ENCODE data around the gene SCARB1.

The SCARB1 gene

DNA sequence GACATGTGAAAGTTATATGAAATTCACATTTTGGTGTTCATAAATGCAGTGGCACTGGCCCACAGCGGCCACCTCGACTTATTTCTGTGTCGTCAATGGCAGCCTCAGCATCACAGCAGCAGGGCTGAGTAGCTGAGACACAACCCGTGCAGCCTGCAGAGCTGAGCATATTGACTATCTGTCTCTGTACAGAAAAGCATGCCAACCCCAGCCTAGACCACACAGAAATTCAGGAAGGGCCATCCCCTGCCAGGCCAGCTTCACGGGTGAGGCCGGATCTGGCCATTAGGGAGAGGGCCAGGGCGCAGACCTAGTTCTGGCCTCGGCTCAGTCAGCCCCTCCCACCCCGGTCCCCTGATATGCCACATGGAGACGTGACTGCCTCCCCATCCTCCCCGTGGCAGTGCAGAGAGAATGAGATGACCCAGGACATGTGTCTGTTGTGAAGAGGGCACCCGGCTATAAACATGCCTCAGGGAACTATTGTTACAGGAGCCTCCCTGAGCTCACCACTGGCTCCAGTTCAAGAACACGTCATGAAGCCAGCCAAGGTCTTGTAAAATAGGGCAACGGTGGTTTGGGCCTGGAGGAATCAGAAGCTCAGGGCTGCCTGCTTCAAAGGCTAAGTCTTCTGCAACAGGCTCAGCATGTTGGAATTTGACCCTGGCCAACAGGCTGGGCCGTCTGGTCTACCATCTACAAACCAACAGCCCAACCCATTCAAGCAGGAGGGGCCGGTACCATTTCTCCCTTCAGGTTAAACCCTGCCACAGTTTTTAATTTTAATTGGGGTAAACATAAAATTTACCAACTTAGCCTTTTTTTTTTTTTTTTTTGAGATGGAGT lies 25.5 kb downstream of the SCARB1 start:
- DNase-seq (ENCODE audit: low spot score): no peak
- no peak overlapping the region for H3K4me3 ChIP-seq
- H3K27ac ChIP-seq: peak overlapping the region in 1 of 2 donors; percentile 43
- TF ChIP-seq, protein P1, sequence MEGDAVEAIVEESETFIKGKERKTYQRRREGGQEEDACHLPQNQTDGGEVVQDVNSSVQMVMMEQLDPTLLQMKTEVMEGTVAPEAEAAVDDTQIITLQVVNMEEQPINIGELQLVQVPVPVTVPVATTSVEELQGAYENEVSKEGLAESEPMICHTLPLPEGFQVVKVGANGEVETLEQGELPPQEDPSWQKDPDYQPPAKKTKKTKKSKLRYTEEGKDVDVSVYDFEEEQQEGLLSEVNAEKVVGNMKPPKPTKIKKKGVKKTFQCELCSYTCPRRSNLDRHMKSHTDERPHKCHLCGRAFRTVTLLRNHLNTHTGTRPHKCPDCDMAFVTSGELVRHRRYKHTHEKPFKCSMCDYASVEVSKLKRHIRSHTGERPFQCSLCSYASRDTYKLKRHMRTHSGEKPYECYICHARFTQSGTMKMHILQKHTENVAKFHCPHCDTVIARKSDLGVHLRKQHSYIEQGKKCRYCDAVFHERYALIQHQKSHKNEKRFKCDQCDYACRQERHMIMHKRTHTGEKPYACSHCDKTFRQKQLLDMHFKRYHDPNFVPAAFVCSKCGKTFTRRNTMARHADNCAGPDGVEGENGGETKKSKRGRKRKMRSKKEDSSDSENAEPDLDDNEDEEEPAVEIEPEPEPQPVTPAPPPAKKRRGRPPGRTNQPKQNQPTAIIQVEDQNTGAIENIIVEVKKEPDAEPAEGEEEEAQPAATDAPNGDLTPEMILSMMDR (IDR thresholded peaks at IDR 0.05): no peak

DNA sequence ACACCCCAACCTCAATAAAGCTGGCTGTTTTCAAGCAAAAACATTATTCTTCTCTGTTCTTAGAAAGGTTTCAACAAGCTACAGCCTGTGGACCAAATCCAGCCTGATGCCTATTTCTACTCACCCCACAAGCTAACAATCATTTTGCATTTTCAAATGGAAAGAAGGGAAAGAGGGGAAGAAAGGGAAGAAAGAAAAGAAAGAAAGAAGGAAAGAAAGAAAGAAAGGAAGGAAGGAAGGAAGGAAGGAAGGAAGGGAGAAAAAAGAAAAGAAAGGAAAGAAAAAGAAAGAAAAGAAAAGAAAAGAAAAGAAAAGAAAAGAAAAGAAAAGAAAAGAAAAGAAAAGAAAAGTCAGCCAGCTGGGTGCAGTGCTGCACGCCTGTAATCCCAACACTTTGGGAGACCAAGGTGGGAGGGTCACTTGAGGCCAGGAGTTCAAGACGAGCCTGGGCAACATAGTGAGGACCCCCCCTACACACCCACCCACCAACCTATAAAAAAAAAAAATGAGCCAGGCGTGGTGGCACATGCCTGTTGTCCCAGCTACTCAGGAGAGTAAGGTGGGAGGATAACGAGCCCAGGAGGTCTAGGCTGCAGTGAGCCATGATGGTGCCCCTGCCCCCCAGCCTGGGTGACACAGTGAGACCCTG lies 26.3 kb downstream of the SCARB1 start:
- TF ChIP-seq, protein P1 (IDR thresholded peaks at IDR 0.05): no peak
- Histone ChIP-seq H3K27ac (no peak overlapping the region), H3K4me3 (no peak overlapping the region)
- DNase-seq (ENCODE audit: low spot score): no peak

DNA sequence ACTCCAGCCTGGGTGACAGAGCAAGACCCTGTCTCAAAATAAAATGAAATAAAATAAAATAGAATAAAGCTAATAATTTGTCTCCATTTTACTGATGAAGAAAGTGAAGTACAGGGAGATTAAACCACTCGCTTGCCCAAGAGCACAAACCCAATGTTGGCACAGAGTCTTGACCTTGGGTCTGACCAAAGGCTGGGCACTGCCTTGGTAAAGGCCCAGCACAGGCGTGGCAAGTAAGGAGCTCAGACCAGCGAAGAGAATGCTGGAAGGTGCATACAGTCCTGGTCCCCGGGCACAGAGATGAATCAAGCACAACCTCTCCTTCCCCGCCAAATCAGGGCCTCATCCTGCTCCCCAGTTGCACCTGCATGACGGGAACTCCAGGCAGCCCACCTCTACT lies 26.9 kb downstream of the SCARB1 start:
- Histone ChIP-seq H3K27ac (no peak overlapping the region), H3K4me3 (no peak overlapping the region)
- DNase-seq (ENCODE audit: low spot score): no peak
- TF ChIP-seq, protein P1 (IDR thresholded peaks at IDR 0.05): no peak

DNA sequence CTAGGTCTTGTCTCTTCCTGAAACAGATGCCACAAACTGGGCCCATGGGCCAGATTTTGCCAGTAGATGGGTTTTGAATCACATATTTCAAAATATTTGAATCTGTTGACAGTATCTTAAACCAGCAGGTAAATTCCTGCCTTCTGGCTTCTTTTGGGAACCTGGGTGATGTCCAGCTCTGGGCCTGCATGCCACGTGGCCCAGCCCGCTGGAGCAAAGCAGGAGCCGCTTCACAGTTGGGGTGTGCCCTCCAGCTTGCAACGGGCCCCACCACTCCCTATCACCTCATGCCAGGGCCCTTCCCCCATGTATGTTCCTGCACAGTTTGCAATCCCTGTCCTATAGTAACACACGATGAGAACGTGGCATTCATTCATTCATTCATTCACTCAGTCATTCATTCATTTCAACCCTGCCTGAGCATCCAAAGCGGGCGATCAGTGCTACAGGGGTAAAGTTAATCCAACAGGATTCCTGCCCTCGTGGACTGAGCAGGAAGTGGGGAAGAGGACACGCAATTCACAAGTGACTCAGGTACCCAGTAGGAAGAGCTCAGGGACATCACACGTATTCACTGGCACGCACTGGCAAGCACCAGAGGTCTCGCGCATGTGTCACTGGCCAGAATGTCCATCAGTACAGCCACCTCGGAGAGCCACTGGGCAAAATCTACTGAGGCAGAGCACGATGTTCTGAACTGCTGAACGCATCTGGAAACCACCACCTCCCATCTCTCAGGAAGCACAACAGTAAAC lies 27.8 kb downstream of the SCARB1 start:
- no peak for DNase-seq (ENCODE audit: low spot score)
- H3K27ac ChIP-seq: no peak overlapping the region
- H3K4me3 ChIP-seq: no peak overlapping the region
- TF ChIP-seq, protein P1 (IDR thresholded peaks at IDR 0.05): no peak

DNA sequence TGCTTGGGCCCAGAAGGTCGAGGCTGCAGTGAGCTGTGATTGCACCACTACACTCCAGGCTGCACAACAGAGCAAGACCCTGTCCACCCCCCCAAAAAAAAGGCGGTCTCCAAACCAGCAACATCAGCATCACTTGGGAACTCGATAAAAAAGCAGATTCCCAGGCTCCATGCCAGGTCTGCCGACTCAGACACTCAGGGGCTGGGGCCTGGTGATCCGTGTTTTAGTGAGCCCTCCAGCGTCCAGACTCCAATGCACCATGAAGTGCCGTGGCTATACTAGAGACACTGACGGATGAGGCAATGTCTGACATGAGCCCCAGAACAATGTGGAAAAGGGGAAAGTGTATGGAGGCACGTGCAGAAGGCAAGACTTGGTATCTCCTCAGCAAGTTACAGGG lies 28.8 kb downstream of the SCARB1 start:
- TF ChIP-seq, protein P1 (IDR thresholded peaks at IDR 0.05): no peak
- no peak overlapping the region for H3K4me3 ChIP-seq
- no peak overlapping the region for H3K27ac ChIP-seq
- no peak for DNase-seq (ENCODE audit: low spot score)

DNA sequence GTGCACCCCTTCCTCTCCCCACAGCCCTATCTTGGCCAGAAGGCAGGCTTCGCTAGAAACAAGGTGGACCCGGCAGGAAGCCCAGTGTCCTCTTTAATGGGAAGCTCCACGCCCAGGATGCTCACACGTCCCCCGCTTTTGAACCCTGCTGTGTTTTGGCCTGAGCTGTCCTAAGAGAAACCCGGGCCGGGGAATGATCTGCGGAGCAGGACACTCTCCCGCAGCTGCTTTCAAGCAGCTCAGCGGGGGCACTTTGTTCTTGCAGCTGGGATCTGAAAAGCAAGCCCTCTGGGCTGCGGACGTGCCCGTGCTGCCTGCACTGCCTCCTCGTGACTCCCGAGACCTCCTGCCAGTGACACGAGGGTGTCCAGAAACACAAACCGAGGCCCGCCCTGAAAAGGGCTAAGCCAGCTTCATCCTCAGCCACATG lies 30.0 kb downstream of the SCARB1 start:
- no peak overlapping the region for H3K27ac ChIP-seq
- no peak overlapping the region for H3K4me3 ChIP-seq
- TF ChIP-seq, protein P1 (IDR thresholded peaks at IDR 0.05): no peak
- DNase-seq (ENCODE audit: low spot score): no peak
